Stimulated activated CD4-positive, alpha-beta T cell treated with anti-CD3 and anti-CD28 coated beads, Interleukin-15, amount 100 ng/mL, for 48 hours (primary cell): ENCODE measurements around the gene RUFY2.
"Not testable (repeated sequence)": the region's sequence is repeated elsewhere in the genome, so short reads cannot be mapped to it uniquely, and the experiment has no call there.

ENCODE experiments used
- DNase-seq, 2 donors: peaks; one replicate each; pipeline ENCODE4 v3.0.0-alpha.2; 2020; ENCODE audit warnings: low read depth in 2 of 2

RUFY2 gene

DNA sequence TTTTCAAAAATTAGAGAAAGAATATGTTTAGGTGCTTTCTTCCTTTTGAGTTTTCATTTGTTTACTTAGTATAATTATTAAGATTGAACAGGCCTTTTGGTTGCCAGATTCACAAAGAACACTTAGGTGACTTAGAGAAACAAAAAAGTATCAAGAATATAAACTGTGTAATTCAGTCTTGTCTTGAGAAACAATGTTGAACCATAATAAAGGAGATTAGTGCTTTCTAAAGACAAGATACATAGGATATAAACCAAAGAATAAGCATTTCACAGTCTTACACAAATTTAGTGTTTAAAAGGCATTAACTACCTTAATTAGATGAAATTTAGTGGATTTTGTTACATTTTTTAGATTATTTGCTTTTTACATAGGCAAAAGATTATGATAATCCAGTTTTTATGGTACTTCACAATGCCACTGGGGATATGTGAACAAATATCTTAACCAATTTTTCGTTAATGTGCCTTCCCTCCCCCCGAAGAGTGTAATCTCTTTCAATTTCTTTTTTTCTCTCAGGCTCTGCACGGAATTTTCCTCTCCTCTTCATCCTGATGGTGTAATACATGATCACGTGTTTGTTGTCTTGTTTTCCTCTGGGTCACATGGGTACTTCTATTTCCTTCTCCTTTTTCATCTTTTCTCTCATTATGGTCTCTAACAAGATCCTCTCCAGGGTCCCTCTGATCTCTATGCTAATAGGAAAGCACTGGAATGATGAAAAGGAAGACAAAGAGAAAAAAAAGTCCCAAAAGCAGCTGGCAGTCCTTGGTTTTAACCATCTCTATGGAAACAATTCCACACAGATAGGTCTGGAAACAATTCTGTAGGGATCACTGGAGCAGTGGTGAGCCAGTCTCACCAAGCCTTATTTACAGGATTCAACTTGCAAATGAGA lies 78.9 kb downstream of the RUFY2 start:
- no peak for DNase-seq

DNA sequence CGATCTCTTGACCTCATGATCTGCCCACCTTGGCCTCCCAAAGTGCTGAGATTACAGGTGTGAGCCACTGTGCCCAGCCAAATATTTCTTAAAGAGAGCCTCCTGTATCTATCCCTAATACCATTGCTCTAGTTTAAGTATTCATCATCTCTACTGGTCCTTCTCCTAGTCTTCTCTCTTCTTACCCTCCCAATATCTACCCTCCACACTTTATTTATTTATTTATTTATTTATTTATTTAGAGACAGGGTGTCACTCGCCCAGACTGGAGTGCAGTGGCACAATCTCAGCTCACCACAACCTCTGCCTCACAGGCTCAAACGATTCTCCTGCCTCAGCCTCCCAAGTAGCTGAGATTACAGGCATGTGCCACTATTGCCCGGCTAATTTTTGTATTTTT lies 82.7 kb downstream of the RUFY2 start:
- DNase-seq: not testable (repeated sequence)

DNA sequence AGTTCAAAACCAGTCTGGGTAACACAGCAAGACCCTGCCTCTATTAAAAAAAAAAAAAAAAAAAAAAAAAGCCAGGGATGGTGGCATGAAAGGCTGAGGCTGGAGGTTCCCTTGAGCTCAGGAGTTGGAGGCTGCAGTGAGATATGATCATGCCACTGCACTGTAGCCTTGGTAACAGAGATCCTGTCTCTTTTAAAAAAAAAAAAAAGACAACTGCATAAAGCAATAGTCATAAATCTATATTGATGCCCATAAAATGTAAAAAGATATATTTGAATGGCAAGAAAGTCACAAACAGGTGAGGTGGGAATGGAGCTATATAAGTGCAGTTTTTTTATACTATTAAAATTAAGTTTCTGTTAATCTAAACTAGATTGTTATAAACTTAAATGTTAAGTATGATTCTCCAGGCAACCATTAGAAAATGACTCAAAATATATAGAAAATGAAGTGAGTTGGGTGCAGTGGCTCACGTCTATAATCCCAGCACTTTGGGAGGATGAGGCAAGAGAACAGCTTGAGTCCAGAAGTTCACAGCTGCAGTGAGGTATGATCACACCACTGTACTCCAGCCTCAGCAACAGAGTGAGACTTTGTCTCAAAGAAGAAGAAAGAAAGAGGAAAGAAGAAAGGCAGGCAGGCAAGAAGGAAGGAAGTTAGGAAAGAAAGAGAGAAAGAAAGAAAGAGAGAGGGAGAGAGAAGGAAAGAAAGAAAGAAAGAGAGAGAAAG lies 88.6 kb downstream of the RUFY2 start:
- DNase-seq: no peak

DNA sequence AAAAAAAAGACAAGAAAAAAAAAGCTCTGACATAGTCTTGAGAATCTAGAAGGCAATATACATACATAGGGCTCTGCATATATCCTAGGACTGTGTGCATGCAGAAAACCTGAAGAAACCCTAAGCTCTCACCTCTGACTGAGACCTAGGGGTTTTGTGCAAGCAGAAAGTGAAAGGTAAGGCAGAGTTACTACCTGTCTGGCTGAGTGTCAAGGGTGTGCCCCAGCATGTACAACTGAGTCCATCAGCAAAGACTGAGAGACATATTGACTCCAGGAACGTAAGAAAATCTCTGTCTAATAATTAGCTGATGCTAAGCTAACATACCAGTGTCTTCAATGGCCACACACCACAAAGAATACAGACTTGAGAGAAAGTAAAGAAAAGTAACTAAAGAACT lies 91.5 kb downstream of the RUFY2 start:
- no peak for DNase-seq

DNA sequence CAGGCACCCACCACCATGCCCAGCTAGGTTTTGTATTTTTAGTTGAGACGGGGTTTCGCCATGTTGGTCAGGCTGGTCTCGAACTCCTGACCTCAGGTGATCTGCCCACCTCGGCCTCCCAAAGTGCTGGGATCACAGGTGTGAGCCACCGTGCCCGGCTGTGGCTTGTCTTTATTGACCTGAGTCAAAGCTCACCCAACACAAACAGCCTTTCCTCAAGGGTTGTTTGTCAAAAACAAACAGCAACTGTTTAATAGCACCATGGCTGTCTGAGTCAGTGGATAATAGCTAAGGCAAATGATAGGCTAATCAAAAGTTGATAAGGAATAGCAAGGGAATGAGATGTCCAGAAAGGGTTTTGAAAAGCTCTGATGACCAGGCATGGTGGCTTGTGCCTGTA lies 92.1 kb downstream of the RUFY2 start:
- DNase-seq: not testable (repeated sequence)

DNA sequence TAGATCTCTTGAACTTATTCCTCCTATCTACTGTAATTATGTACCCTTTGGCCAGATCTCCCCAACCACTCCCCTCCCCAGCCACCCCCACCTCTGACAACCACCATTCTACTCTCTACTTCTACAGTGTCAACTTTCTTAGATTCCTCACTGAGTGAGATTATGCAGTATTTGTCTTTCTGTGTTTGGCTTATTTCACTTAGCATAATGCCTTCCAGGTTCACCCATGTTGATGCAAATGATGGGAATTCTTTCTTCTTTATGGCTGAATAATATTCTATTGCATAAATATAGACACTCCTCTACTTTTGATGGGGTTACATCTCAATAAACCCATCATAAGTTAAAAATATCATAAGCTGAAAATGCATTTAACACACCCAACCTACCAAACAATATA lies 96.5 kb downstream of the RUFY2 start:
- DNase-seq: no peak

DNA sequence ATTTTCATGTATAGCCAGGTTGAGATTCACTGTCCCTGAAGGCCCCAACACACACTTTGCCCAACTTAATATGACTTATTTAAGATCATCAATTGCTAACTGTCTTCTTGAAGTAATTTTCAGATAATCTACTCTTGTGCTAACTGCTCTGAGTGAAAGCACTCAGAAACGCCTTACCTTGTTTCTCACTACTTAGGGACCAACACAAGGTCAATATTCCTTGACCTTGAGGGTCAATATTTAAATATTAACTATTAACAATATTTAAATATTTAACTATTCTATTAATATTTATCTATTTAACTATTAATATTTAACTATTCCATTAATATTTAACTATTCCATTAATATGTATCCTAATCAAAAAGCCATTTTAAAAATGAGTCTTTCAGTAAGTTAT lies 101.2 kb downstream of the RUFY2 start:
- DNase-seq: no peak

DNA sequence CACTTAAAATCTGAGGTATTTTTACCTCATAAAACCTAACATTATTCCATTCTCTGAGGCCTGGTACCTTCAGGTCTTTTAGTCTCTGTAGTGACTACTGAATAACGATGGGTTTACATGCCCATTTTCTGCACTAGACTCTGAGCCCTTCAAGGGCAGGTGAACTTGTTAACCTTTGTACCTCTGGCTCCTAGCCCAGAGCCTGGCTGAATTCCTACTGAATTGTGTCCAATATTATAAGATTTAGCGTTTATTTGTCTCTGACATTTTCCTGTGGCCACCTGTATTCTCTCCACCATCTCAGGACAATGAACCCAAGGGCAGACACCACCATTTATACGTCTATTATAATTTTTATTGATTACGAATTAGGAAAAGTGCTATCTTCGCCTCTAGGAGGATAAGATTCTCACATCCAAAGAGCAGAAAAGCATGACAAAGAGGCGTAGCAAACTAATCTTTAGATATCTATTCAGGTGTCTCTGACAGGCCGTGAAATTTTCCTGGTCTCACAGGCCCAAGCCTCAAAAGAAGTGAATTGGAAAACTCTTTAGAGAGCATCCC lies 103.1 kb downstream of the RUFY2 start:
- no peak for DNase-seq

DNA sequence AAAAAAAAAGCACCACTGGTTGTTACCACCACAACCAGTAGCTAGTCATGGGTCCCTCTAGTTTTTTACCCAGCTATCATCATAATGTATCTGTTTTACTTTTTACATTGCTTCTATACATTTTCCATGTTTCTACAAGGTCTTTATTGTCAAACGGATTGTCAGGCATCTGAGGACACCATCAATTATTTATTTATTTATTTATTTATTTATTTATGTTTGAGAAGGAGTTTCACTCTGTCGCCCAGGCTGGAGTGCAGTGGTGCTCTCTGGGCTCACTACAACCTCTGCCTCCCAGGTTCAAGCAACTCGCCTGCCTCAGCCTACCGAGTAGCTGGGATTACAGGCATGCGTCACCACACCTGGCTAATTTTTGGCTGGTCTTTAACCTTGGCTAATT lies 104.2 kb downstream of the RUFY2 start:
- DNase-seq: no peak

DNA sequence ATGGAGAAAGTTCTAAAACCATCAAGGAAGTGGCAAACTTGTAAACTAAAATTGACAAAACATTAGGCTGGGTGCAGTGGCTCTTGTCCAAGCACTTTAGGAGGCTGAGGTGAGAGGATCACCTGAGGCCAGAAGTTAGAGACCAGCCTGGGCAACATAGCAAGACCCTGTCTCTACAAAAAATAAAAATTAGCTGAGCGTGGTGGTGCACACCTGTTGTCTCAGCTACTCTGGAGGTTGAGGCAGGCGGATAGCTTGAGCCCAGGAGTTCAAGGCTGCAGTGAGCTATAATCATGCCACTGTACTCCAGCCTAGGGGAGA lies 104.6 kb downstream of the RUFY2 start:
- no peak for DNase-seq

DNA sequence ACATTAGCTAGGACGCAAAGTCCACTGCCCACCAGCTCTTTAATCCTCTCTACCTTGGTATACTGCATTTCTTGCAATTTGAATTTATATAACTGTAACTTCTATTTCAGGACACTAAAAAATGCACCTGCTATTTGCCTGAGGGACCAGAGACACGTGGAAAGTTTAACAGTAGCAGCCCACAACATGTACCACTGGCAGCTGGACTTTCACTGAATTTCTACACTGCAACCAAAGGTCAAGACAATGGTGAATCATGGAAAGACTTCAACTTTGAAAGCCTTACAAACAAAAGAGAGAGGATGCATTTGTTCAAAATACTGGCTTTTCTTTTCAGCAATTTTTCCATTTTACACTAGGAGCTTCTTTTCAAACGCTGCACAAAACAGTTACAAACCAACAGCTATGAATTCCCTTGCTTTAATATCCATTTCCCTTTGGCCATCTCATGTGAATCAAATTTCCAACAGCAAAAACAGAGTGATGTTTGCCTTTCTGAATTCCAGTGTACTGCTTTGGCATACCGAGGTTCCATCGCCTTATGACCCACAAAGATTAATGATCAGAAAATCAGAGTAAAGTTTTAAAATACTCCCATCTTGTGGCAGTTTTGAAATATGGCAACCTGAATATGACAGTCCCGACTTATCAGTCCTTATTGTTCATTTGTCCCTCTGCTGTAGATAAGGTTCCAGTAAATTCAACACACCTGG lies 105.1 kb downstream of the RUFY2 start:
- no peak for DNase-seq

DNA sequence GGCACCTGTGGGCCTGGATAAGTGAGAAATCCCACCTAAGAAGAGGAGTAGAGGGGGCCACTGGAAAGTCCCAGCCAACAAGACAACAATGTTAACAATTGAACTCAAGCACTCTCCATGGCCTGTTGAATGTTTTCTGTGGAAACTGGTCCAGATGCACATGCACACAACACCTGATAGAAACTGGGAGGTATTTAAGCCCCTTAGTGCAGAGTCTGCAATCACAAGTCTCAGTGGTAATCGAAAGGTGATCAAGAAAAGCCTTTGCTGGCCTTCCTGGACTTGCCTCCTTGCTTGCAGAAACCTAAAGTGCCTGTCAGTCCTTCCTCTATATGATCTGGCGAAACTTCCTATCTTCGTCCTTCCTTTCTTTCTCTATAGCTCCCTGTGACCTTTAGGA lies 105.8 kb downstream of the RUFY2 start:
- DNase-seq: no peak

DNA sequence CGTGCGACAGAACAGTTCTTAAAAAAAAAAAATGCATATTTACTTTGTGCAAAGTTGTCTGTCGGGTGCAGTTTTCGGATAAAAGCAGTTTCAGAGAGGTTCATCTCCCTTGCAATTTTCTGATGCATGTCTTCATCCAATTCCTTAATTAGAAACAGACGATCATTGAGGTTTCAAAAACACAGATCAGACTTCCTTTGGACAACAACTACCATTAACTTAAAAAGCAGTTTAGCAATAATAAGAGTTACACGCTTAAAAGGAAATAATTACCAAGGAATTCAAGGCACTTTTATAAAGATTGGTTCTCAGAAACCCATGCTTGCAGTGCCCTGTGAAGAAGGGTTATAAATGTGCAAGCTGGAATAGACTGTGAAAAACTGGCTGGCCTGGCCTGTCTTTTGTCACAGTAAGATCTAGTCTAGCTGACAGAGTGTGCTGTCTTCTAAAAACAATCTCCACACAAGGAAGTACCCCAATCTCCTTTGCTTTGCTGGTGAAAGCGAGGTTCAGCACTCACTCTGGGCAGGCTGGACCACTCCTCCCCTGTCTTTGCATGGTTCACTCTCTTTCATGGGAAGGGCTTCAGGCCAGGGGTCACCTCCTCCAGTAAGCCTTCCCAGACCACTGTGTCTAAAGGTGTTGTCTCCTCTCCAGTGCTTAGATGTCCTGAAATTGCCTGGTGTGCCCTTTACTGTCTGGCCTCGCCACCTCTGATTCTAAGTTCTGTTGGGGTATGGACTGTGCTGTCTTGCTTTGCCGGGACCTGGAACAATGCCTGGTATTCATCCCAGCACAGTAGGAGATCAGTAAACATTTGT lies 110.0 kb downstream of the RUFY2 start:
- no peak for DNase-seq
